ENCODE data around the gene ZNFX1. TPM values are rescaled to one million over a fixed set of nuclear protein-coding genes. Genes with fewer than 3 reads are reported as not detected.

Gene ZNFX1
- total and polyA plus RNA-seq, 9 of the 15 experiments (the other 6 are each of a cell fraction or from before 2014, with no cell fraction given), result 3.8 to 13.8 (median 10.3) TPM

DNA sequence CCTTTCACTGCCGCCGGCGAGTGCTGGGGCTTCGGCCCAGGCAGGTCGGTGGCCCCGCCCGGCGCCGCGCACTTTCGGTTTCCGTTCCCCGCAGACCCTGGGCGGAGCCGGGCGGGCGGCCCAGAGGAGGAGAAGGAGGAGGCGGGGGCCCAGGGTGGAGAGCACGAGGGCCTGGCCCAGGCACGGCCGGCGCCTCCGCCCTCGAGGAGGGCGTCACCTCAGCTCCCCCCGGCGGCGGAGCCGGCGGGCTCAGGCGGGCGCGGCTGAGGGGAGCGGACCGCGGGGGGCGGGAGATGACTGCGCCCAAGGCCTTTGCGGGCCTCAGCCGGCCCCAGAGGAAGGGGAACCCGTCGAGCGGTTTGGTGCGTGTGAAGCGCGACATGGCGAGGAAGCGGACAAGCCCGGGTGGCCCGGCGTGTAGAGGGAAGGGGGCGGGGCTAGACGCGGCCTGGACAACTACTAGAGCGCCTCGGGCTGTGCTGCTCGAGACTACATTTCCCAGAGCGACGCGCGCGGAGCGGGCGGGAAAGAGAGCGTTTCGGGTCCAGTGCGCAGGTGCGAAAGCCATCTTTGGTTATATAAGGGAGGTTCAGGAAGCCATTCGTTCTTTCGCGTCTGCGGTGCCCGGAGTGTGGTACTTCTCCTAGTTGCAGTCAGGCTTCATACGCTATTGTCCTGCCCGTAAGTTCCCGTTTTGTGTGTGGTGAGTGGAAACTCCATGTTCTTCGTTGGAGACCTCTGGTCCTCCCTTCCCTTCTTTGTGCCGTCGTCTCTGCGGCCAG, at the start of gene ZNFX1 (continued):
- TF ChIP-seq HEY1 (CRISPR knock-in tag; IDR thresholded peaks at IDR 0.05; ENCODE audit: borderline replicate concordance) (no peak), EGR1 (conservative IDR thresholded peaks at IDR 0.05) (peak; percentile 44), JUN (IDR thresholded peaks at IDR 0.05; ENCODE audit: borderline replicate concordance, low read depth, low read length) (0 out of 2 replicates have a peak, but pooled peaks have one; percentile 6), JUN (CRISPR knock-in tag; IDR thresholded peaks at IDR 0.05; ENCODE audit: borderline replicate concordance) (0 out of 2 replicates have a peak, but pooled peaks have one; percentile 70), ZZZ3 (IDR thresholded peaks at IDR 0.05) (no peak), KAT7 (CRISPR knock-in tag; IDR thresholded peaks at IDR 0.05; ENCODE audit: borderline replicate concordance) (peak; percentile 95), TOE1 (IDR thresholded peaks at IDR 0.05; ENCODE audit: borderline replicate concordance) (peak; percentile 62; the same call in 1 of the 2 replicates), TOE1 (CRISPR knock-in tag; IDR thresholded peaks at IDR 0.05; ENCODE audit: borderline replicate concordance, low read depth) (no peak), STAG1 (CRISPR knock-in tag; IDR thresholded peaks at IDR 0.05; ENCODE audit: borderline replicate concordance) (no peak), NFE2L1 (tag; IDR thresholded peaks at IDR 0.05; ENCODE audit: borderline replicate concordance, low read depth) (no peak), PHTF2 (CRISPR knock-in tag; IDR thresholded peaks at IDR 0.05) (no peak), SMC3 (conservative IDR thresholded peaks at IDR 0.05; ENCODE audit: insufficient read depth, low read depth, low read length) (no peak), ZNF347 (CRISPR knock-in tag; IDR thresholded peaks at IDR 0.05; ENCODE audit: low read depth) (no peak), PHB (CRISPR knock-in tag; IDR thresholded peaks at IDR 0.05) (peak; percentile 85; the same call in 1 of the 2 replicates), KDM2B (CRISPR knock-in tag; IDR thresholded peaks at IDR 0.05) (no peak), RHOXF2B (CRISPR knock-in tag; conservative IDR thresholded peaks at IDR 0.05) (no peak), NFIX (CRISPR knock-in tag; IDR thresholded peaks at IDR 0.05; ENCODE audit: low read depth) (no peak), ZNF217 (CRISPR knock-in tag; IDR thresholded peaks at IDR 0.05) (no peak), ERF (CRISPR knock-in tag; IDR thresholded peaks at IDR 0.05) (peak; percentile 83; the same call in 1 of the 2 replicates), RUNX1 (IDR thresholded peaks at IDR 0.05; ENCODE audit: low read depth) (peak; percentile 22; the same call in 1 of the 2 replicates), HOXB6 (CRISPR knock-in tag; IDR thresholded peaks at IDR 0.05; ENCODE audit: borderline replicate concordance) (no peak)
- TF ChIP-seq, protein P1, sequence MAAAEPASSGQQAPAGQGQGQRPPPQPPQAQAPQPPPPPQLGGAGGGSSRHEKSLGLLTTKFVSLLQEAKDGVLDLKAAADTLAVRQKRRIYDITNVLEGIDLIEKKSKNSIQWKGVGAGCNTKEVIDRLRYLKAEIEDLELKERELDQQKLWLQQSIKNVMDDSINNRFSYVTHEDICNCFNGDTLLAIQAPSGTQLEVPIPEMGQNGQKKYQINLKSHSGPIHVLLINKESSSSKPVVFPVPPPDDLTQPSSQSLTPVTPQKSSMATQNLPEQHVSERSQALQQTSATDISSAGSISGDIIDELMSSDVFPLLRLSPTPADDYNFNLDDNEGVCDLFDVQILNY (CRISPR knock-in tag; IDR thresholded peaks at IDR 0.05), result no peak; the same call in 1 of the 2 replicates
- TF ChIP-seq, protein P2, sequence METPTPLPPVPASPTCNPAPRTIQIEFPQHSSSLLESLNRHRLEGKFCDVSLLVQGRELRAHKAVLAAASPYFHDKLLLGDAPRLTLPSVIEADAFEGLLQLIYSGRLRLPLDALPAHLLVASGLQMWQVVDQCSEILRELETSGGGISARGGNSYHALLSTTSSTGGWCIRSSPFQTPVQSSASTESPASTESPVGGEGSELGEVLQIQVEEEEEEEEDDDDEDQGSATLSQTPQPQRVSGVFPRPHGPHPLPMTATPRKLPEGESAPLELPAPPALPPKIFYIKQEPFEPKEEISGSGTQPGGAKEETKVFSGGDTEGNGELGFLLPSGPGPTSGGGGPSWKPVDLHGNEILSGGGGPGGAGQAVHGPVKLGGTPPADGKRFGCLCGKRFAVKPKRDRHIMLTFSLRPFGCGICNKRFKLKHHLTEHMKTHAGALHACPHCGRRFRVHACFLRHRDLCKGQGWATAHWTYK (CRISPR knock-in tag; IDR thresholded peaks at IDR 0.05), result peak; percentile 77; the same call in 1 of the 2 replicates
- TF ChIP-seq, protein P3, sequence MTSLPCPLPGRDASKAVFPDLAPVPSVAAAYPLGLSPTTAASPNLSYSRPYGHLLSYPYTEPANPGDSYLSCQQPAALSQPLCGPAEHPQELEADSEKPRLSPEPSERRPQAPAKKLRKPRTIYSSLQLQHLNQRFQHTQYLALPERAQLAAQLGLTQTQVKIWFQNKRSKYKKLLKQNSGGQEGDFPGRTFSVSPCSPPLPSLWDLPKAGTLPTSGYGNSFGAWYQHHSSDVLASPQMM (CRISPR knock-in tag; IDR thresholded peaks at IDR 0.05), result no peak
- TF ChIP-seq, protein P4, sequence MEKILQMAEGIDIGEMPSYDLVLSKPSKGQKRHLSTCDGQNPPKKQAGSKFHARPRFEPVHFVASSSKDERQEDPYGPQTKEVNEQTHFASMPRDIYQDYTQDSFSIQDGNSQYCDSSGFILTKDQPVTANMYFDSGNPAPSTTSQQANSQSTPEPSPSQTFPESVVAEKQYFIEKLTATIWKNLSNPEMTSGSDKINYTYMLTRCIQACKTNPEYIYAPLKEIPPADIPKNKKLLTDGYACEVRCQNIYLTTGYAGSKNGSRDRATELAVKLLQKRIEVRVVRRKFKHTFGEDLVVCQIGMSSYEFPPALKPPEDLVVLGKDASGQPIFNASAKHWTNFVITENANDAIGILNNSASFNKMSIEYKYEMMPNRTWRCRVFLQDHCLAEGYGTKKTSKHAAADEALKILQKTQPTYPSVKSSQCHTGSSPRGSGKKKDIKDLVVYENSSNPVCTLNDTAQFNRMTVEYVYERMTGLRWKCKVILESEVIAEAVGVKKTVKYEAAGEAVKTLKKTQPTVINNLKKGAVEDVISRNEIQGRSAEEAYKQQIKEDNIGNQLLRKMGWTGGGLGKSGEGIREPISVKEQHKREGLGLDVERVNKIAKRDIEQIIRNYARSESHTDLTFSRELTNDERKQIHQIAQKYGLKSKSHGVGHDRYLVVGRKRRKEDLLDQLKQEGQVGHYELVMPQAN (IDR thresholded peaks at IDR 0.05; ENCODE audit: borderline replicate concordance), result peak; percentile 90
